ENCODE results near the gene PLXNA1. TPM values are rescaled to one million over a fixed set of nuclear protein-coding genes. Genes with fewer than 3 reads are reported as not detected.

The PLXNA1 gene
- total RNA-seq, 1 donor from 2014 or later, result 50.1 TPM

DNA sequence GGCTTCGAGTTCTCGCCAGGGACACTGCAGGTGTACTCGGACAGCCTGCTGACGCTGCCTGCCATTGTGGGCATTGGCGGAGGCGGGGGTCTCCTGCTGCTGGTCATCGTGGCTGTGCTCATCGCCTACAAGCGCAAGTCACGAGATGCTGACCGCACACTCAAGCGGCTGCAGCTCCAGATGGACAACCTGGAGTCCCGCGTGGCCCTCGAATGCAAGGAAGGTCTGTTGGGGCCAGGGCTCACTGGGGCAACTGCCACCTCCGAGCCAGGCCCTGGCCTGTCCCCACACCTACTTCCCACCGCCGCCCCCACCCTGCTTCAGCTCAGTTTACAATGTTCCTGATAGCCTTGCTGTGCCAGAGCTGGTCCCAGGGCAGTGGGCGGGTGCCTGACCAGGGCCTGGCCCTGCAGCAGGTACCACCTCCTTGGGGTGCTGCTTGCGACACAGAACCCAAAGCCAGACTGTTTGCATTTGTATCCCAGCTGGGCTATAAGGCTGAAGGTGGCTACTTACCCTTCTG lies 35.5 kb downstream of the PLXNA1 start:
- DNase-seq (ENCODE audit: low spot score), result no peak

DNA sequence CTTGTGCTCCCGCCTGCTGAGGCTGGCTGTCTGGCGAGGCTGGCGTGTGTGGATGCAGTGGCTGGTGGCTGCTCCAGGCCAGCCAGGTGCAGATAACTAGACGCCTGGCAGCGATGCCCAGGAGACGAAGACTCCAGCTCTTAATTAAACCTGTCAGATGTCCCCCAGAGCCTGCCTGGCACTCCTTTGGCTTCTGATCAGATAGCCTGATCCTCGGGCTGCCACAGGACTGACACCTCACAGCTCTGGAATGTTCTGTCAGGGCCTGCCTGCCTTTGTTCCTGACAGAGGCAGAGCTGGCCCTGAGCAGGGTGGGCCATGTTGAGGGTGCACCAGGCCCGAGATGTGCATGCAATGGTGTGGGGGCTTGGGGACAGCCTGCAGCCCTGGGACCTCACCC lies 36.5 kb downstream of the PLXNA1 start:
- no peak for DNase-seq (ENCODE audit: low spot score)

DNA sequence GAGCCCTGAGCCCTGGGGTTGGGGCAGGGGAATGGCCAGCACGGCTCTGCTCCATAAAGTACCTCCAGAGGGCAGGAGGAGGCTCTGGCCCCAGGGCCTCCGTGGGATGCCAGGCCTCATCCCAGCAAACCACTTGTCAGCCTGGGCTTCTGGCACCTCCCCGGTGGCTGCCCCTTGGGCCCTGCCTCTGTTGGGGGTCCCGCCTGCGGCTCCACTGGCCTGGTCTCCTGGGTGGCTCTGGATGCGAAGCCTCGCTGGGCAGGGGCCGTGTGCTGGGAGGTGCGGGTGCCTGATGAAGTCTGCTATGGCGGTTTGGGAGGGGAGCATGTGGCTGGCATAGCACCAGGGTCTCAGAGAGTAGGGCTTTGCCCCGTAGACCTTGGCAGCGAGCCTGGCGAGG lies 37.6 kb downstream of the PLXNA1 start:
- no peak for DNase-seq (ENCODE audit: low spot score)

DNA sequence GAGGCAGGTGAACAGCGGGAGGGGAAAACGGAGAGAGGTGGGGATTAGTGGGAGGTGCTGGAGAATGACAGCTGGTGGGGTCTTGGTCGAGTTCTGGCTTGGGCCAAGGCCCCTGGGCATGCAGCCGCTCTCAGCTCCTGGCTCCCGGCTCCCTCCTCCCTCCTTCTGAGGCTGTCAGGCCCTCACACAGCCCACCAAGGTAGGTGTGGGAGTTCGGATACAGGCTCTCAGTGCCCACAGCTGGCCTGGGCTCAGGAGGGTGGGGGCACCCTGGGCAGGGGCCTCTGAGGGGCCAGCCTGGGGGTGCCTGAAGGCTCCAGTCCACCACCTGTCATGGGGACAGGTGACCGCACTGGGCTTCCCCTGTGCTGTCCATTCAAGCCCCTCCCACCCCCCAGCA lies 39.9 kb downstream of the PLXNA1 start:
- DNase-seq (ENCODE audit: low spot score), result no peak

DNA sequence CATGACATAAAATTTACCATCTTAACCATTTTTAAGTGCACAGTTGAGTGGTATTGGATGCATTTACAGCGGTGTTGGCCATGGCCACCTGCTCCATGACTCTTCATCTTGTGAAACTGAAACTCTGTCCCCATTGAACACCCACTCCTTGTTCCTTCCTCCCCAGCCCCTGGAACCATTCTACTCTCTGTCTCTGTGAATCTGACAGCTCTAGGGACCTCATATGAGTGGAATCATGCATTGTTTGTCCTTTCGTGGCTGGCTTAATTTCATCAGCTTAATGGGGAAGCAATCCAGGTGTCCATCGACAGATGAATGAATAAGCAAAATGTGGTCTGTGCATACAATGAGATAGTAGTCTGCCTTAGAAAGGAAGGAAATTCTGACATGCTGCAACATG lies 42.5 kb downstream of the PLXNA1 start:
- DNase-seq (ENCODE audit: low spot score), result no peak

DNA sequence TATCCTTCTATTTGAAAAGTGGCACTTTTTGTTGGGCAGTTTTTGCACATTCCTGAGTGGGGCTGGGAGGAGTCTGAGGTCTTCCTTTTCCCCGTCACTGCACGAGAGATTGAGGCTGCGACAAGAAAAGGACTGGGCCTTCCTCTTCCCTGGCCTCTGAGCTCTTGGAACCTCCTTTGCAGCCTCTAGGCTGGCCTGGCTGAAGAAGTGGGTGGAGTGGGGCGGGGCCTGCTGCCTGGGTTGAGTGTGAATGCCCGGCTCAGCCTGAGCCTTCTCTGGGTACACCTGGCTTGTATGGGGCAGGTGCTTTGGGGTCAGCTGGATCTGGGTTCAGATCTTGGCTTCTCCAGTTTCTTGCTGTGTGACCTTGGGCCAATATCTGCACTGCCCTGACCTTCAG lies 43.1 kb downstream of the PLXNA1 start:
- no peak for DNase-seq (ENCODE audit: low spot score)

DNA sequence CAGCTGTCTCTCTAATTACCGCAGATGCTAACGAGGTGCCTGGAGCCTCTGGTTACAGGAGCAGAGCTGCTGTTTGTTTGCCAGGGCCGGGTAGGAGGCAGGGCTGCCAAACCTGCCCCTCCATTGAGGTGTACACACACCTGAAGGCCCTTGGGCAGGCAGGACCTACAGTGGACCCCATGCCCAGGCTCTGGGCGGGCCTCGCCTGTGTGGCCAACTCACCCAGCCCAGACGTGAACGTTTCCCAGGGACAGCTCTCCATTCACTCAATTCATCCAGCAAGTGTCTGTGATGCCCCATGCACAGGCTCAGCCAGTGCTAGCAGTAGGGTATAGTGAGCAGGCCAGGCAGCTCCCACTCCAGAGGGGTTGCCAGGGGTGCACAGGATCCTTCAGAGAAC lies 43.7 kb downstream of the PLXNA1 start:
- DNase-seq (ENCODE audit: low spot score), result no peak

DNA sequence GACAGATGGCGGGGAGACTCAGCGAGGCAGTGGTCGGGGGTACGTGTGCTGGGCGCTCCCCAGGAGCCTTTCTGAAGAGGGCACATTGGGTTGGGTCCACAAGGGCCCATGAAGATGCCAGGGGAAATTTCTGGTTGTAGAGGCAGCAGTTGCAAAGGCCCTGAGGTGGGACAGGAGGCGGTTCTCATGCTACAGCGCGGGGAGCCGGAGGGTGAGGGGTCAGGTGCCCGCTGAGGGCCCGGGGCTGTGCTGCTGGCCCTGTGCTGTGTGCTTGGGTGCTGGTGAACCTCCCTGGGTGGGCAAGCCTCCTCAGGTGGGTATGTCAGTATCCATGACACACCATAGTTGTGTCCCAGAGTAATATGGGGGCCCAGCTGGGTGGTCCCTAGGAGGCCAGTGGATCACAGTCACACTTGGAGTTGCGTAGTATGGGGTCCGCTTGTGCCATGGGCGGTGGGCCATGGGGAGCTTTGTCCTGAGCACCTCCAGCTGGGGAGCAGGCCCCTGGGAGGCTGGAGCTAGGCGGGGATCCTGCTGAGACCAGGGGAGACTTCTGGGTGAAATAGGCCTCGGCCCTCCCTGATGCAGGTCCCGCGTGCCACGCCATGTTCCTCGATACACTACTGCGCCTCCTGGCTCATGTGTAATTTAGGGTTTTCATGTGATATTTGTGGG lies 44.3 kb downstream of the PLXNA1 start:
- no peak for DNase-seq (ENCODE audit: low spot score)

DNA sequence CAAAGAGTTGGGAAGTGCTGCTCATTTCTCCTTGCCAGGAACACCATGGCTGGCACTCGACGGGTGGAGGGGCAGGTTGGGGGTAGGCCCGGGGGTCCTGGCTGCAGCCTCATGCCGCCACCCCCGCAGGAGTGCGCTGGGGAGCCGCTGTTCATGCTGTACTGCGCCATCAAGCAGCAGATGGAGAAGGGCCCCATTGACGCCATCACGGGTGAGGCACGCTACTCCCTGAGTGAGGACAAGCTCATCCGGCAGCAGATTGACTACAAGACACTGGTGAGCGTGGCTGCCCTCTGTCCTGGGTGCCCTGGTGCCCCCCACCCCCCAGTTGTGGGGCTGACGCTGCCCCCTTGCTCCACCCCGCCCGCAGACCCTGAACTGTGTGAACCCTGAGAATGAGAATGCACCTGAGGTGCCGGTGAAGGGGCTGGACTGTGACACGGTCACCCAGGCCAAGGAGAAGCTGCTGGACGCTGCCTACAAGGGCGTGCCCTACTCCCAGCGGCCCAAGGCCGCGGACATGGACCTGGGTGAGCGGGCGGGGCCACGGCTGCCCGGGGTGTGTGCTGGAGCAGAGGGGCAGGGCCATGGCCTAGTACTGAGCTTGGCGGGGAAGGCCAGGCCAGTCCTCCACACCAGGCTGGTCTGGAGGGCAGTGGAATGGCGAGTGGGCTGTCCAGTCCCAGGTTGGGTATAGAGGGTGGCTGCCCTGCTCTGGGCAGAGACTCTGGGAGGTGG lies 45.1 kb downstream of the PLXNA1 start:
- DNase-seq (ENCODE audit: low spot score), result no peak

DNA sequence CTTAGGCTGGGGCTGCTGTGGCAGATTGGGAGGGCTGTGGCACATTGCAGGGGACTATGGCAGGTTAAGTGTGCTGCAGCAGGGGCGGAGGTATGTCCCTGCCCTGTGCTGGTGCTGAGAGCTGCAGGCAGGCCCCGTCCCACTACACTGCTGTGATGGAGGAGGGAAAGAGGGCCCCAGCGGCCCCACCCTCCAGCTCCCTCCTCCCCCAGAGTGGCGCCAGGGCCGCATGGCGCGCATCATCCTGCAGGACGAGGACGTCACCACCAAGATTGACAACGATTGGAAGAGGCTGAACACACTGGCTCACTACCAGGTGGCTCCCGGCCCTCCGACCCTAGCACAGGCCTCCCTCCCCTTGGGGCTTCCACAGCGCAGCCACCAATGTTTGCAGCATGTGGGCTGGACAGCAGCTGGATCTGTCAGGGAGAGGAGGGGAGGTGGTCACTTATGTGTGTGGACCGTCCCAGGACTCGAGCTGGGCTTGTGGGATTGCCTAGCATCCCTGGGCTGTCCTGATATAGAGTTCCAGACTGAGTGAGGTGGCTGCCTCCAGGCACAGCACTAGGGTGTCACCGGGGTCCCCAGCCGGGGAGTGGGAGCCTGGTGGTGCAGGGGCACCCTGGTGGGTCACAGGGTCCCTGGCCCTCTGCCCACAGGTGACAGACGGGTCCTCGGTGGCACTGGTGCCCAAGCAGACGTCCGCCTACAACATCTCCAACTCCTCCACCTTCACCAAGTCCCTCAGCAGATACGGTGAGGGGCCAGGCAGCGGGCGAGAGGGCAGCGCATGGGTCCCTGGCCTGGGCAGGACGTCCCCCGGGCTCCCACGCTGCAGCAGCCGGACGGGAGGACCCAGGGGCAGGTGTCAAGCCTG lies 46.1 kb downstream of the PLXNA1 start:
- no peak for DNase-seq (ENCODE audit: low spot score)

DNA sequence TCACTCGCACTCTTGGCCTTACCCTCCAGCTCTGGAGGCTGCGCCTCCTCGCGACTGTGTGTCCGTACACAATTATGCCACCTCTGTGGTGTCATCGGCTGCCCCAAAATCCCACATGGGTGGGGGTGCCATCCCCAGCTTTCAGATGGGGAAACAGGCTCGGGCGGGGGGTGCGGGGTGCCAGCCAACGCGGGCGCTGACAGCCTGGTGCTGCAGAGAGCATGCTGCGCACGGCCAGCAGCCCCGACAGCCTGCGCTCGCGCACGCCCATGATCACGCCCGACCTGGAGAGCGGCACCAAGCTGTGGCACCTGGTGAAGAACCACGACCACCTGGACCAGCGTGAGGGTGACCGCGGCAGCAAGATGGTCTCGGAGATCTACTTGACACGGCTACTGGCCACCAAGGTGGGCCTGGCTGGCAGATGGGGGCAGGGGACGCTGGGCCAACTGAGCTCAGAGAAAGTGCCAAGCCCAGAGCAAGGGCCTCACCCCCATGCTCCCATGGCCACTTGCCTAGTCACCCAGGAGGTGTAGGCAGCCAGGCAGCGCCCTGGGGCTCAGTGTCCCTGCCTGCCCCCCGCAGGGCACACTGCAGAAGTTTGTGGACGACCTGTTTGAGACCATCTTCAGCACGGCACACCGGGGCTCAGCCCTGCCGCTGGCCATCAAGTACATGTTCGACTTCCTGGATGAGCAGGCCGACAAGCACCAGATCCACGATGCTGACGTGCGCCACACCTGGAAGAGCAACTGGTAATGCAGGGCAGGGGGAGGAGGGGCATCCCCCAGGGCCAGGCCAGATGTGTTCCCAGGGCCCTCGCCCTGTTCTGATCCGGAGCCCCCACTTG lies 47.0 kb downstream of the PLXNA1 start:
- no peak for DNase-seq (ENCODE audit: low spot score)

DNA sequence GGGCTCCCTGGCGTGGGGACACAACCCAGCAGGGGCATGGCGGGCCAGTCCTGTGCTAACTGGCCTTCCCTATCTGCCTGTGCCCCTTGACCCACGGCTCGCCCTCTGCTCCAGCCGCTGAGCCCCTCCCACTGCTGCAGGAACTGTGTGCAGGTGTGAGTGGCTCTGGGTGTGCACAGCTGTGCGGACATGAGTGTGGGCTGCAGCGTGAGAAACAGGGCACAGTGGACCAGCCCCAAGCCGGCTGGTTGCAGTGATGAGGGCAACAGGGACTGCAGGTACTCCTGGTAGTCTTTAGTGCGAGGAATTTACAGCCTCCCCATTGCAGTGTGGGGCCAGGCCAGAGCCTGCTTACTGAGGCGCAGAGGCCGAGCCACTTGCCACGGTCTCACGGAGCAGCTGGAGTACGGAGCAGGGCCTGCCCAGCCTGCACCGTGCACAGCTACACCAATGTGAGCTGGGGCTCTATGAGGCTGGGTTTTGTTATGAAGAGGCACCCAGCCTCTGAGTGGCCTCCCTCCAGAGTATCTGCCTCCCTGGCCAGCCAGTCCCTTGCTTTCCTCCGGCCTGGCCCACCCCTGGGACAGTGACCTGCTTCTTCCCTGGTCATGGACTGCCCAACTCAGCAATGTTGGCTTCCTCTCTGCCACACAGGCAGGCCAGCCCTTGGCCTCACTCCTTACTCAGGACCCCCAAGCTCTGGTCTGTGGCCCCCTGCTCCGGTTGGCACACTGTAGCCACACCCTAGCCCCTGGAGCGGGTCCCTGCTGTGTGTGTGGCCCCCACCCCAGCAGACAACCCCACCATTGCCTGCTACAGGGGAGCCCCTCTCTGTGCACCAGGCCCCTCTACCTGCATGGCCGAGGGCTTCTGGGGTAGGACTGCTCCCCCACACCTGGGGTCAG lies 47.8 kb downstream of the PLXNA1 start:
- no peak for DNase-seq (ENCODE audit: low spot score)

DNA sequence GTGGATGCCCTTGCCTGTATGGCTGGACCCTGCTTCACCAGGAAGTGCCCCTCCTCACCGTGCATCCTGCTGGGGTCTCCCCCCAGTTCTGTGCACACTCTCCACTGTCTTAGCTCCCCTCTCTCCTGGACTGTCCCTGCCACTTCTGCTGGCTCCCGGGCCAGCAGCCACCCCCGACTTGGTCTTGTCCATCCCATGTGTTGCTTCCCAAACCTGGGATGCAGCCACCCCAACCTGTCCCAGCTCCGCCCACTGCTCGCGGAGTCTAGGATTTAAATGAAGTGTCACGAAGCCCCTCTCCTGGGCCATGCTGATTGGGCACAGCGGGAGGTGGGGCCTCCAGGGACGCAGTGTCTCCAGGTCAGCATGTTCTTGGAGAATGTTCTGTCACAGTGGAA lies 48.5 kb downstream of the PLXNA1 start:
- no peak for DNase-seq (ENCODE audit: low spot score)

DNA sequence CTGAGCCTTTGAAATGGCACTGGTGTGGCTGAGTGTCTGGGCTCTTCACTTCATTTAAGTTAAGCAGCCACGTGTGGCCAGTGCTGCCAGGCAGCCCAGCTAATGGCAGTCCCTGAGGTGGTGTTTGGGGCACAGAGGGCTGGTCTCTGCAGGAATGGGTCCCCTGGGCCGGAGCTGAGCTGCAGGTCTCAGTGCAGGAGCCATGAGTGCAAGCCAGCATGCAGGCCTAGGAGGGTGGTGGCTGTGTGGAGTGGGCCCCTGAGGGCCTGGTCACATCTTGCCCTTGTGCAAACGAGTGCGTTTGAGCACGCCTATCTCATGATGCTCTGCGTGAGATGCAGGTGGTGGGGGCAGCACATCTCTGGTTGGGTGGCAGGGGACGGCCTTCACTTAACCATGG lies 48.9 kb downstream of the PLXNA1 start:
- DNase-seq (ENCODE audit: low spot score), result no peak

DNA sequence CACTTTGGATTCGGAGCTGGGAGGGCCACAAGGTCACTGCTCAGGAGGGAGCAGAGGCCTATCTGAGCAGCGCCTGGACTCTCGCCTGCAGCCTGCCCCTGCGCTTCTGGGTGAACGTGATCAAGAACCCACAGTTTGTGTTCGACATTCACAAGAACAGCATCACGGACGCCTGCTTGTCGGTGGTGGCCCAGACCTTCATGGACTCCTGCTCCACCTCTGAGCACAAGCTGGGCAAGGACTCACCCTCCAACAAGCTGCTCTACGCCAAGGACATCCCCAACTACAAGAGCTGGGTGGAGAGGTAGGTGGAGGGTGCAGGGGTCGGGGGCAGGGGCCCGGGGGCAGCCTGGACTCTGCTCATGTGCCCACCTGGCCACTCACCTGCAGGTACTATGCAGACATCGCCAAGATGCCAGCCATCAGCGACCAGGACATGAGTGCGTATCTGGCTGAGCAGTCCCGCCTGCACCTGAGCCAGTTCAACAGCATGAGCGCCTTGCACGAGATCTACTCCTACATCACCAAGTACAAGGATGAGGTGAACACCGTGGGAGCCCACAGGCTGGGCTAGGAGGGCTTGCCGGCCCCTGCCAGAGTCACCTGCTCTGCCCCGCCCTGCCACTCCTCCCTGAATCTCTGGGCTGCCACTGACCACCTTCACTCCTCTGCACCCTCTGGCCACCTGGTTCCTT lies 49.5 kb downstream of the PLXNA1 start:
- no peak for DNase-seq (ENCODE audit: low spot score)
